GM12878 (cell line): ENCODE results near the gene ATP2C1. TPM values are rescaled to one million over a fixed set of nuclear protein-coding genes. Genes with fewer than 3 reads are reported as not detected.

Experiments used
- ATAC-seq: fragments of 200-7000 bp; cut with Tn5 transposase; 3 replicates; pipeline ENCODE4 v1.9.1; 2020; ENCODE audit warnings: mild to moderate bottlenecking, moderate library complexity
- BruUV-seq: library from RNA; stranded (reverse); fragments of 400-500 nt; replicated peaks from 2 replicates; lab custom pipeline; 2021; lab: Mats Ljungman, UMichigan
- CTCF ChIA-PET: fragments of 300-600 bp; sonication (Branson Sonifier 250); formaldehyde crosslinking; extraction: SDS; loops from one replicate; lab custom pipeline; 2021; ENCODE audit warnings: inconsistent platforms; lab: Yijun Ruan, JAX
- POLR2A ChIA-PET: fragments of 350-600 bp; formaldehyde crosslinking; extraction: SDS; loops from one replicate; lab custom pipeline; 2021; ENCODE audit warnings: inconsistent platforms; lab: Charles Lee
- RAD21 ChIA-PET: fragments of 300-600 bp; sonication (Branson Sonifier 250); formaldehyde crosslinking; loops from one replicate; lab custom pipeline; 2023; ENCODE audit warnings: antibody characterized with exemption; ENCODE audit not compliant: unreplicated experiment; lab: Charles Lee
- SMC1A ChIA-PET: fragments of 300-600 bp; sonication (Branson Sonifier 250); formaldehyde crosslinking; loops from one replicate; lab custom pipeline; 2023; ENCODE audit not compliant: unreplicated experiment, uncharacterized antibody; lab: Charles Lee
- DNase-seq: peaks from one replicate; pipeline ENCODE4 v3.0.0-alpha.2; 2011; ENCODE audit warnings: low read depth, low spot score
- FAIRE-seq: peaks from 3 replicates; lab custom pipeline; 2011; peaks lifted over from hg19 to GRCh38; lab: Jason Lieb, UNC
- H2AFZ ChIP-seq: 2 replicates; pipeline ENCODE4 v1.6.0; 2011; ENCODE audit warnings: low read depth, low read length, control low read depth; ENCODE audit not compliant: control insufficient read depth
- H3K27ac ChIP-seq: 2 replicates; pipeline ENCODE4 v1.5.1; 2011; ENCODE audit warnings: control low read depth; ENCODE audit not compliant: control insufficient read depth, insufficient read depth
- H3K27me3 ChIP-seq, 2 experiments: replicated peaks in 1 of 2; 2 replicates each; pipeline versions ENCODE4 v1.6.0 to v1.6.1; 2011; ENCODE audit warnings: low read length in 1 of 2; ENCODE audit not compliant: control insufficient read depth in 2 of 2, insufficient read depth in 2 of 2
- H3K36me3 ChIP-seq, 2 experiments: 2 replicates each; pipeline ENCODE4 v1.5.1; 2011; ENCODE audit warnings: low read length in 1 of 2; ENCODE audit not compliant: control insufficient read depth in 2 of 2, insufficient read depth in 2 of 2
- H3K4me1 ChIP-seq: 2 replicates; pipeline ENCODE4 v1.6.1; 2011; ENCODE audit warnings: mild to moderate bottlenecking, low read length, moderate library complexity, mixed read lengths; ENCODE audit not compliant: control insufficient read depth, insufficient read depth
- H3K4me2 ChIP-seq: 2 replicates; pipeline ENCODE4 v1.6.0; 2011; ENCODE audit warnings: control low read depth; ENCODE audit not compliant: control insufficient read depth, insufficient read depth
- H3K4me3 ChIP-seq: fragments of 200-600 bp; sonication (generic); 2 replicates; pipeline ENCODE4 v1.5.1; 2016
- H3K79me2 ChIP-seq: 2 replicates; pipeline ENCODE4 v1.6.0; 2011; ENCODE audit warnings: low read length; ENCODE audit not compliant: control insufficient read depth, insufficient read depth
- H3K9ac ChIP-seq: 2 replicates; pipeline ENCODE4 v1.8.0; 2011; ENCODE audit warnings: low read length, control low read depth, mixed read lengths; ENCODE audit not compliant: control insufficient read depth, insufficient read depth
- H3K9me3 ChIP-seq: replicated peaks from 3 replicates; pipeline ENCODE4 v1.5.1; 2011; ENCODE audit warnings: mild to moderate bottlenecking, low read length; ENCODE audit not compliant: control insufficient read depth, insufficient read depth
- H4K20me1 ChIP-seq: 2 replicates; pipeline ENCODE4 v1.6.0; 2011; ENCODE audit not compliant: control insufficient read depth, insufficient read depth
- BRCA1 ChIP-seq: IDR thresholded peaks from 2 replicates; pipeline ENCODE4 v1.6.1; 2011; ENCODE audit warnings: low read depth, low read length, improper control_type of control experiment
- EGR1 ChIP-seq, 2 experiments: IDR thresholded peaks; 1 replicate in 1 of 2; 2 replicates in 1 of 2; pipeline ENCODE4 v1.6.1; 2011 to 2012; ENCODE audit warnings: low read depth in 2 of 2, low read length in 2 of 2, borderline replicate concordance in 1 of 2, mild to moderate bottlenecking in 1 of 2, moderate library complexity in 1 of 2
- EZH2 ChIP-seq: IDR thresholded peaks from 2 replicates; pipeline ENCODE4 v1.6.1; 2012; ENCODE audit warnings: low read depth, mild to moderate bottlenecking, control low read depth, inconsistent platforms, low read length, borderline replicate concordance; ENCODE audit not compliant: control insufficient read depth
- NBN ChIP-seq: fragments of 450-650 bp; IDR thresholded peaks from 2 replicates; pipeline ENCODE4 v1.6.1; 2016
- SREBF2 ChIP-seq: IDR thresholded peaks from 2 replicates; pipeline ENCODE4 v1.6.1; 2012; ENCODE audit warnings: mild to moderate bottlenecking, low read length
- WRNIP1 ChIP-seq: IDR thresholded peaks from 2 replicates; pipeline ENCODE4 v1.6.1; 2011; ENCODE audit warnings: low read depth, low read length, improper control_type of control experiment, borderline replicate concordance
- YBX1 ChIP-seq: fragments of 450-650 bp; IDR thresholded peaks from 2 replicates; pipeline ENCODE4 v1.6.1; 2016; ENCODE audit warnings: antibody characterized with exemption
- in situ Hi-C: fragments of 300-500 bp; cut with MboI; formaldehyde crosslinking; loops from 9 replicates; pipeline ENCODE4 v1.14.3; 2018; ENCODE audit warnings: mixed read lengths
- intact Hi-C: fragments of 100-400 bp; cut with micrococcal nuclease; formaldehyde crosslinking; loops from one replicate; pipeline ENCODE4 v1.14.2; 2022; ENCODE audit not compliant: unreplicated experiment
- polyA plus RNA-seq, 11 experiments: library from polyadenylated mRNA; depleted of rRNA in 4 of 11; unstranded in 6 of 11; stranded (reverse) in 5 of 11; fragments of >200 nt; fragmentation: Nextera tagmentation in 4 of 11; fragmentation: Illumina TruSeq in 1 of 11; extraction: Ambion mirVana in 4 of 11; extraction: Trizol in 1 of 11; gene quantifications; 1 replicate in 1 of 11; 2 replicates in 10 of 11; pipeline versions ENCODE4 v1.2.1 to v1.2.3, GENCODE V29; 2011 to 2016; ENCODE audit warnings: inconsistent platforms in 2 of 11, missing spikeins in 2 of 11, low read depth in 1 of 11
- total RNA-seq, 4 experiments: library from RNA; depleted of rRNA in 3 of 4; stranded (reverse); fragments of >200 nt in 3 of 4; fragmentation: Illumina TruSeq in 1 of 4; extraction: Trizol in 1 of 4; gene quantifications; 2 replicates each; pipeline versions ENCODE4 v1.2.1 to v1.2.3, GENCODE V29; 2013 to 2021
- TF ChIP-seq, protein P1 (sequence below), 3 experiments: IDR thresholded peaks in 2 of 3; conservative IDR thresholded peaks in 1 of 3; 2 replicates each; pipeline ENCODE4 v1.5.1; 2011; ENCODE audit warnings: low read depth in 3 of 3, low read length in 3 of 3, mild to moderate bottlenecking in 3 of 3, control low read depth in 2 of 3, moderate library complexity in 2 of 3, inconsistent platforms in 1 of 3, mixed read lengths in 1 of 3; ENCODE audit not compliant: control insufficient read depth in 2 of 3, insufficient read depth in 1 of 3; ENCODE audit errors: extremely low read depth in 1 of 3
- TF ChIP-seq, protein P2 (sequence below): fragments of 450-650 bp; formaldehyde crosslinking; IDR thresholded peaks from 2 replicates; pipeline ENCODE4 v1.4.0; 2022; ENCODE audit warnings: mild to moderate bottlenecking, moderate library complexity
- TF ChIP-seq, protein P3 (sequence below): fragments of 450-650 bp; IDR thresholded peaks from 2 replicates; pipeline ENCODE4 v1.6.1; 2016; ENCODE audit warnings: mild to moderate bottlenecking, moderate library complexity, borderline replicate concordance
- TF ChIP-seq, protein P4 (sequence below): IDR thresholded peaks from 2 replicates; pipeline ENCODE4 v1.6.1; 2011; ENCODE audit warnings: mild to moderate bottlenecking, low read depth, low read length, moderate library complexity; ENCODE audit not compliant: insufficient replicate concordance
- TF ChIP-seq, protein P5 (sequence below): IDR thresholded peaks from 2 replicates; pipeline ENCODE4 v1.6.1; 2012; ENCODE audit warnings: low read length, inconsistent platforms

ATP2C1 gene
- total and polyA plus RNA-seq, 10 of the 15 experiments (the other 5 are each of a cell fraction or from before 2014, with no cell fraction given): 20.6 to 116 (median 55.1) TPM

DNA sequence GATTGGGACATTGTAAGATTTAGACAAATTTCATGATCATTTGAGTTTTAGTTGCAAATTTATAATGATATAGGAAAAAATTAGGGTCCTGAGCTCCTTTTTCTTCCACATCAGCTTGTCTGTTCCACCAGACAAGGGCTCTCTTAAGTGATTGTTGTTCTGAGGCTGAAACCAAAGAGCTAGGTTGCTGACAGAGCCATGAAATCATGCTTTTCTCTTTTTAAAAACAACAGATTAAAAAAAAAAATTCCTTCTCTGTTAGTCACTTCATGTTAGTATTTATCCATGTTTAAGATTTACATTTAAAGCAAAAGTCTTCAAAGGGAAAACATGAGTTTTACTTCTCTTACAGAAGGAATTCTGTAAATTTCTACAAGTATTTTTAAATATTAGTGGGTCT, 56.8 kb downstream of the ATP2C1 start:
- Histone ChIP-seq H3K4me2 (no peak overlapping the region), H3K9me3 (no peaks in the 10 kb centered on the region), H3K36me3 (peaks cover 1 to 8% of the 10 kb centered on the region in 2 experiments), H3K4me1 (no peaks in the 10 kb centered on the region), H3K4me3 (no peak overlapping the region), H3K27ac (no peak overlapping the region), H2AFZ (no peak overlapping the region), H3K9ac (no peak overlapping the region), H3K79me2 (no peaks in the 10 kb centered on the region), H4K20me1 (no peaks in the 10 kb centered on the region), H3K27me3 (no peaks in the 10 kb centered on the region)
- DNase-seq (no peak), ATAC-seq (no peak), FAIRE-seq (no peak)
- intact Hi-C loops: loop anchor here (5.0 kb wide), 1 partner anchor 193 kb away; no protein-coding TSS in a partner anchor
- in situ Hi-C loops: no loop called here
- ChIA-PET SMC1A (interaction anchor here (1.1 to 3.7 kb wide), 4 partner anchors 13 to 191 kb away, joined by 4 to 16 read pairs (median 10); partner anchors contain the start of gene ATP2C1), POLR2A (no interaction called here), CTCF (no interaction called here), RAD21 (no interaction called here)
- BruUV-seq: no TSS peak
- TF ChIP-seq YBX1 (no peak), BRCA1 (no peak), WRNIP1 (no peak), EZH2 (no peak), SREBF2 (no peak), NBN (no peak), EGR1 (IDR thresholded peaks at IDR 0.05; ENCODE audit: borderline replicate concordance in 1 of 2, low read depth in 2 of 2, low read length in 2 of 2) (no peak)
- TF ChIP-seq, protein P1, sequence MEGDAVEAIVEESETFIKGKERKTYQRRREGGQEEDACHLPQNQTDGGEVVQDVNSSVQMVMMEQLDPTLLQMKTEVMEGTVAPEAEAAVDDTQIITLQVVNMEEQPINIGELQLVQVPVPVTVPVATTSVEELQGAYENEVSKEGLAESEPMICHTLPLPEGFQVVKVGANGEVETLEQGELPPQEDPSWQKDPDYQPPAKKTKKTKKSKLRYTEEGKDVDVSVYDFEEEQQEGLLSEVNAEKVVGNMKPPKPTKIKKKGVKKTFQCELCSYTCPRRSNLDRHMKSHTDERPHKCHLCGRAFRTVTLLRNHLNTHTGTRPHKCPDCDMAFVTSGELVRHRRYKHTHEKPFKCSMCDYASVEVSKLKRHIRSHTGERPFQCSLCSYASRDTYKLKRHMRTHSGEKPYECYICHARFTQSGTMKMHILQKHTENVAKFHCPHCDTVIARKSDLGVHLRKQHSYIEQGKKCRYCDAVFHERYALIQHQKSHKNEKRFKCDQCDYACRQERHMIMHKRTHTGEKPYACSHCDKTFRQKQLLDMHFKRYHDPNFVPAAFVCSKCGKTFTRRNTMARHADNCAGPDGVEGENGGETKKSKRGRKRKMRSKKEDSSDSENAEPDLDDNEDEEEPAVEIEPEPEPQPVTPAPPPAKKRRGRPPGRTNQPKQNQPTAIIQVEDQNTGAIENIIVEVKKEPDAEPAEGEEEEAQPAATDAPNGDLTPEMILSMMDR (IDR thresholded peaks at IDR 0.05 in 2 of 3, conservative IDR thresholded peaks at IDR 0.05 in 1 of 3; ENCODE audit: control insufficient read depth in 2 of 3, extremely low read depth in 1 of 3, insufficient read depth in 1 of 3, low read depth in 3 of 3, low read length in 3 of 3): no peak
- TF ChIP-seq, protein P2, sequence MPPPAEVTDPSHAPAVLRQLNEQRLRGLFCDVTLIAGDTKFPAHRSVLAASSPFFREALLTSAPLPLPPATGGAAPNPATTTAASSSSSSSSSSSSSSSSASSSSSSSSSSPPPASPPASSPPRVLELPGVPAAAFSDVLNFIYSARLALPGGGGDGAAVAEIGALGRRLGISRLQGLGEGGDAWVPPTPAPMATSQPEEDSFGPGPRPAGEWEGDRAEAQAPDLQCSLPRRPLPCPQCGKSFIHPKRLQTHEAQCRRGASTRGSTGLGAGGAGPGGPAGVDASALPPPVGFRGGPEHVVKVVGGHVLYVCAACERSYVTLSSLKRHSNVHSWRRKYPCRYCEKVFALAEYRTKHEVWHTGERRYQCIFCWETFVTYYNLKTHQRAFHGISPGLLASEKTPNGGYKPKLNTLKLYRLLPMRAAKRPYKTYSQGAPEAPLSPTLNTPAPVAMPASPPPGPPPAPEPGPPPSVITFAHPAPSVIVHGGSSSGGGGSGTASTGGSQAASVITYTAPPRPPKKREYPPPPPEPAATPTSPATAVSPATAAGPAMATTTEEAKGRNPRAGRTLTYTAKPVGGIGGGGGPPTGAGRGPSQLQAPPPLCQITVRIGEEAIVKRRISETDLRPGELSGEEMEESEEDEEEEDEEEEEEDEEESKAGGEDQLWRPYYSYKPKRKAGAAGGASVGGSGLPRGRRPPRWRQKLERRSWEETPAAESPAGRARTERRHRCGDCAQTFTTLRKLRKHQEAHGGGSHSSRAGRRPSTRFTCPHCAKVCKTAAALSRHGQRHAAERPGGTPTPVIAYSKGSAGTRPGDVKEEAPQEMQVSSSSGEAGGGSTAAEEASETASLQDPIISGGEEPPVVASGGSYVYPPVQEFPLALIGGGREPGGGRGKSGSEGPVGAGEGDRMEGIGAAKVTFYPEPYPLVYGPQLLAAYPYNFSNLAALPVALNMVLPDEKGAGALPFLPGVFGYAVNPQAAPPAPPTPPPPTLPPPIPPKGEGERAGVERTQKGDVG (CRISPR knock-in tag): no peak
- TF ChIP-seq, protein P3, sequence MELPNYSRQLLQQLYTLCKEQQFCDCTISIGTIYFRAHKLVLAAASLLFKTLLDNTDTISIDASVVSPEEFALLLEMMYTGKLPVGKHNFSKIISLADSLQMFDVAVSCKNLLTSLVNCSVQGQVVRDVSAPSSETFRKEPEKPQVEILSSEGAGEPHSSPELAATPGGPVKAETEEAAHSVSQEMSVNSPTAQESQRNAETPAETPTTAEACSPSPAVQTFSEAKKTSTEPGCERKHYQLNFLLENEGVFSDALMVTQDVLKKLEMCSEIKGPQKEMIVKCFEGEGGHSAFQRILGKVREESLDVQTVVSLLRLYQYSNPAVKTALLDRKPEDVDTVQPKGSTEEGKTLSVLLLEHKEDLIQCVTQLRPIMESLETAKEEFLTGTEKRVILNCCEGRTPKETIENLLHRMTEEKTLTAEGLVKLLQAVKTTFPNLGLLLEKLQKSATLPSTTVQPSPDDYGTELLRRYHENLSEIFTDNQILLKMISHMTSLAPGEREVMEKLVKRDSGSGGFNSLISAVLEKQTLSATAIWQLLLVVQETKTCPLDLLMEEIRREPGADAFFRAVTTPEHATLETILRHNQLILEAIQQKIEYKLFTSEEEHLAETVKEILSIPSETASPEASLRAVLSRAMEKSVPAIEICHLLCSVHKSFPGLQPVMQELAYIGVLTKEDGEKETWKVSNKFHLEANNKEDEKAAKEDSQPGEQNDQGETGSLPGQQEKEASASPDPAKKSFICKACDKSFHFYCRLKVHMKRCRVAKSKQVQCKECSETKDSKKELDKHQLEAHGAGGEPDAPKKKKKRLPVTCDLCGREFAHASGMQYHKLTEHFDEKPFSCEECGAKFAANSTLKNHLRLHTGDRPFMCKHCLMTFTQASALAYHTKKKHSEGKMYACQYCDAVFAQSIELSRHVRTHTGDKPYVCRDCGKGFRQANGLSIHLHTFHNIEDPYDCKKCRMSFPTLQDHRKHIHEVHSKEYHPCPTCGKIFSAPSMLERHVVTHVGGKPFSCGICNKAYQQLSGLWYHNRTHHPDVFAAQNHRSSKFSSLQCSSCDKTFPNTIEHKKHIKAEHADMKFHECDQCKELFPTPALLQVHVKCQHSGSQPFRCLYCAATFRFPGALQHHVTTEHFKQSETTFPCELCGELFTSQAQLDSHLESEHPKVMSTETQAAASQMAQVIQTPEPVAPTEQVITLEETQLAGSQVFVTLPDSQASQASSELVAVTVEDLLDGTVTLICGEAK: no peak
- TF ChIP-seq, protein P4, sequence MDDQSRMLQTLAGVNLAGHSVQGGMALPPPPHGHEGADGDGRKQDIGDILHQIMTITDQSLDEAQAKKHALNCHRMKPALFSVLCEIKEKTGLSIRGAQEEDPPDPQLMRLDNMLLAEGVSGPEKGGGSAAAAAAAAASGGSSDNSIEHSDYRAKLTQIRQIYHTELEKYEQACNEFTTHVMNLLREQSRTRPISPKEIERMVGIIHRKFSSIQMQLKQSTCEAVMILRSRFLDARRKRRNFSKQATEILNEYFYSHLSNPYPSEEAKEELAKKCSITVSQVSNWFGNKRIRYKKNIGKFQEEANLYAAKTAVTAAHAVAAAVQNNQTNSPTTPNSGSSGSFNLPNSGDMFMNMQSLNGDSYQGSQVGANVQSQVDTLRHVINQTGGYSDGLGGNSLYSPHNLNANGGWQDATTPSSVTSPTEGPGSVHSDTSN: no peak
- TF ChIP-seq, protein P5, sequence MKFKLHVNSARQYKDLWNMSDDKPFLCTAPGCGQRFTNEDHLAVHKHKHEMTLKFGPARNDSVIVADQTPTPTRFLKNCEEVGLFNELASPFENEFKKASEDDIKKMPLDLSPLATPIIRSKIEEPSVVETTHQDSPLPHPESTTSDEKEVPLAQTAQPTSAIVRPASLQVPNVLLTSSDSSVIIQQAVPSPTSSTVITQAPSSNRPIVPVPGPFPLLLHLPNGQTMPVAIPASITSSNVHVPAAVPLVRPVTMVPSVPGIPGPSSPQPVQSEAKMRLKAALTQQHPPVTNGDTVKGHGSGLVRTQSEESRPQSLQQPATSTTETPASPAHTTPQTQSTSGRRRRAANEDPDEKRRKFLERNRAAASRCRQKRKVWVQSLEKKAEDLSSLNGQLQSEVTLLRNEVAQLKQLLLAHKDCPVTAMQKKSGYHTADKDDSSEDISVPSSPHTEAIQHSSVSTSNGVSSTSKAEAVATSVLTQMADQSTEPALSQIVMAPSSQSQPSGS: no peak
